HG02642 (cell line): Measurements from ENCODE around the gene HTR3B.
"Not testable (repeated sequence)": the region's sequence is repeated elsewhere in the genome, so short reads cannot be mapped to it uniquely, and the experiment has no call there.

ENCODE experiments used
- ATAC-seq: cut with Tn5 transposase; IDR thresholded peaks from one replicate; pipeline ENCODE4 v1.9.1; 2021; ENCODE audit warnings: mild to moderate bottlenecking; ENCODE audit not compliant: unreplicated experiment, poor library complexity

Gene HTR3B

DNA sequence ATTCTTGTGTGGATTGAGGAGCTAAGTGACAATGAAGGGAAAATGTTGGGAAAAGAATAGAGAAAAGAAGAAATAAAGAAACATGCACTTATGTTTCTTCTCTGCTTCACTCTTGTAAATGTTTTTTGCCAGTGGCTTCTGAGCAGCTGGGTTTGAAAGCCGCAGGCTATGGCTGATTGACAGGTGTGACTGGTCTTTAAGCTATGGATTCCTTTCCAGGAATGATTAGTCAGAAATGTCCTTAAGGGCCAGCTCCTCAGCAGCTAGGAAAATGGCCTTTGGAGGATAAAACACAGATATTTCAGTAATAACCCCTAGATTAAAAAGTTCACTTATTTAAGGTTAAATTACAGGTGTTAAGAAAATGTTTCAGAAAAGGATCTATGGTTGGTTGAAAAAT lies 22.7 kb upstream of the HTR3B start:
- no peak for ATAC-seq

DNA sequence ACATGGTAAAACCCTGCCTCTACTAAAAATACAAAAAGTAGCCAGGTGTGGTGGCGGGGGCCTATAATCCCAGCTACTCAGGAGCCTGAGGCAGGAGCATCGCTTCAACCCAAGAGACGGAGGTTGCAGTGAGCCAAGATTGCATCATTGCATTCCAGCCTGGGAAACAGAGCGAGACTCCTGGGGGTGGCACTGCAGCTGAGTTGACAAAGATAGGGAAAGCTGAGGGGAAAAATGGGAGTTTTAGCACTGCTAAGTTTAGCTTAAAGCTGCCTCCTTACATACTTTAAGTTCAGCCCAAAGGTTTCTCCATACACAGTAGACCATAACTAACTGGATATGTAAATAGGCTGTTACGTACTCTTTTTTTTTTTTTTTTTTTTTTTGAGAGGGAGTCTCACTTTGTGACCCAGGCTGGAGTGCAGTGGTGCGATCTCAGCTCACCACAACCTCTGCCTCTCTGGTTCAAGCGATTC lies 20.2 kb upstream of the HTR3B start:
- no peak for ATAC-seq

DNA sequence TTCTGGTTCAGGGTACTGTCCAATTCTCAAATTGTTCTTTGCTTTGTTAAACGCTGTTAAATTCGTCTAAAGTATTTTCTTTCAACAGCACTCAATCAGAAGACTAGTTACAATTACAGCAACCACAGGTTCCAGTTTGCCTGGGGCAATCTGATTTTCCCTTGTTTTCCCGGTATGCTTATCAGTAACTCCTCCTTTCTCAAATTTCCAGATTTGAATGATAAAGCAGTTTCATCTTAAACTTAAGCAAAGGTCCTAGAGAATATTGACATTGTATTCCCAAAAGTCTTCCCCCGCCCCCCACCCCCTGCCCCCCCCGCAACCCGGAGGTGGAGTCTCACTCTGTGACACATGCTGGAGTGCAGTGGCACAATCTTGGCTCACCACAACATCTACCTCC lies 18.7 kb upstream of the HTR3B start:
- no peak for ATAC-seq

DNA sequence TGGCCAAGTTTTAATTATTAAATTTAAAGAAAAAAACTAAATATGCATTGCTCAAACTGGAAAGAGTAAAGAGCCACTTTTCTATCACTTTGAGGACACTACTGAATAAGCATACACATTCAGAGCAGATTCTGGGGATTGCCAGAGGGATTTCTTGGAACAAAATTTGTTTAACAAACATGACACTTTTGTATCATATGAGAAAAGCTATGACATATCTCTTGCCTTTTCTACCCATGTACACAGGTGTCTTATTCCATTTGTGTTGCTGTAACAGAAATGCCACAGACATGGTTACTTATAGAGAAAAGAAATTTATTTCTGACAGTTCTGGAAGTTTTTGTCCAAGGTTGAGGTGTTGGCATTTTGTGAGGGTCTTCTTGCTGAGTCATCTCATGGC lies 15.7 kb upstream of the HTR3B start:
- no peak for ATAC-seq

DNA sequence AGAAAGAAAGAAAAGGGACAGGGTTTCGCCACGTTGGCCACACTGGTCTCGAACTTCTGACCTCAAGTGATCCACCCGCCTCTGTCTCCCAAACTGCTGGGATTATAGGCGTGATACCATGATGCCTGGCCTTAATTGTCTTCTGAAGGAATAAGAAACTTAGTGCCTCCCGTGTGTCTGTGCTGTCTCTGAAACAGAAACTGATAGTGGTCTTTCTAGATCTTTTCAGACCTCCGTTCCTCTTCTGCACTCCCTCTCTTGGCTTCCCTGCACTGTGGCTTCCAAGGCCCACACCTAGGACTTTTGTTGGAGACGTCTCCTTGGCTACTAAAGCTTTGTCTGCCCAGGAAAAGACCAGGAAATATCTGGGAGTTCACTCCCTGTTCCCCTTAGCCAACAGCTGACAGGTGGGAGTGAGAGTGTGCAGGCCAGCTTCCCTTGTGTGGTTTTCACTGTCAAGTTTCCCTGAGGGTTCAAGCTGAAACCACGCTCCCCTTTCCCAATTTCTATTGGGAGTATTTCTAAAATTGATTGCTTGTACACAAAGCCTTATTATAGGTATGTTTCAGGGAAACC lies 10.1 kb upstream of the HTR3B start:
- peak; percentile 80 for ATAC-seq

DNA sequence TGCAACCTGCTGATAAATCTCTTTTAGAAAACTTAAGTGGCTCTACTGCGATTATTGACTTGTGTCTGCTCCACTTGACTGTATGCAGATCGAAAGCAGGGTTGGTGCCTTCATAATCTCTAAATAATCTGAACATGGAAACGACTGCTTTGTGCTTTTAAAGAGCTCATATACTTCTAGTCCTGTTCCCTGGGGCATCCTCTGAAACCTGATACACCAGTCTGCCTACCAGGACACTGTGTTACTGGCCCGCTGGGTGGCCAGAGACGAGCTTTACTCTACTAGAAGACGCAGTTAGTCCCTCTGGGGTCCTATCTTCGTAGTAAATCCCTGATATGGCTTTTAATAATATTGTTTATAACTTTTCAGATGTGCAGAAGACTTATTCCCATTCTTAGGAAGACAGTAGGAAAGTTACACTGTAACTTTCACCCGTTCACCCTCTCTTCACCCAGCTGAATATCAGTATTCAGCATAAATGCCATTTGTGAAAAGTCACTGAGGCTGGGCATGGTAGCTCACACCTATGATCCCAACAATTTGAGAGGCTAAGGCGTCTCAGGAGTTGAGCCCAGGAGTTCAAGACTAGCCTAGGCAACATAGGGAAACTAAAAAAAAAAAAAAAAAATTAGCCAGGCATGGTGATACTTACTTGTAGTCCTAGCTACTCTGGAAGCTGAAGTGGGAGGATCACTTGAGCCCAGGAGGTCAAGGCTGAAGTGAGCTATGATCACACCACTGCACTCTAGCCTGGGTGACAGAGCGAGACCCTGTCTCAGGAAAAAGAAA lies 9.0 kb upstream of the HTR3B start:
- no peak for ATAC-seq

DNA sequence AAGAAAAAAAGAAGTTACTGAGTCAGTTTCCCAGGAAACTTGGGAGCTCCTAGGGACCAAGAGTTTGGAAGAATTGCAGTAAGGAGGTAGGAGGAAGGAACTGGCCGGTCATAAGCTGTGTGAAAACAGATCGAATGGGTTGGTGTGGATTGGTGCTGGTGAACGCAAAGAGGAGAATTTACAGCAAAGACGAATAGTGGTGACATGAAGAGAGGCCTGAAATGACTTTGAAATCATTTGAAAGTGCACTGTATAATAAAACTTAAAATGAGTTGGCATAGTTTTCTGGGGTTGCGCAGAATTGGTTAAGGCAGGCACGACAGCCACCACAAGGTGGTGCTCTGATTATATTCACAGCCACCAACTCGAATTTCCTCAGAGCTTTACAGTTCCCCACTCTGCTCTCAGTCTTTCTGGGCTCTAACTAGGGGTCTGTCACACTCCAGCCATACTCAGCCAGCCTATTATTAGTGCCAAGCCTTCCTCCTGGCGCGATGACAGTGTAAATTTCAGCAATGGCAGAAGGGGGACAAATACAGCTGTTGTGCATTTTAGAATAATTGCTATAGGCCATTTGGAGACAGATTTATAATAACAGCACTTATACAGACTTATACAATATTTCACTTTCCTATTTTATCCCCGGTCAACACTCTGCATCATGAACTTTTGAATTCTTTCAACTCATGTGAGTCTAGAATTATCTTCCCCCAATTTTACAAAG lies 8.3 kb upstream of the HTR3B start:
- ATAC-seq: no peak

DNA sequence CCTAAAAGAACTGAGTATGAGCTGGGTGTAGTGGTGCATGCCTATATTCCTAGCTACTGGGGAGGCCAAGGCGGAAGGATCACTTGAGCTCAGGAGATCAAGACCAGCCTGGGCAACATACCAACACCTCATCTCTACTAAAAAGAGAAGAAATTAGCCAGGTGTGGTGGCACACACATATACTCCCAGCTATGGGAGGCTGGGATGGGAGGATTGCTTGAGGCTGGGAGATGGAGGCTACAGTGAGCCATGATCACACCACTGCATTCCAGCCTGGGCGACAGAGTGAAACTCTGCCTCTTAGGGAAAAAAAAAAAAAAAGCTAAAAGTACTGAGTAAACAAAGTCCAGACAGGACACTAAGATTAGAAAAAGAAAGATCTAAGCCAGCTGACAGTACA lies 3.5 kb upstream of the HTR3B start:
- ATAC-seq: no peak

DNA sequence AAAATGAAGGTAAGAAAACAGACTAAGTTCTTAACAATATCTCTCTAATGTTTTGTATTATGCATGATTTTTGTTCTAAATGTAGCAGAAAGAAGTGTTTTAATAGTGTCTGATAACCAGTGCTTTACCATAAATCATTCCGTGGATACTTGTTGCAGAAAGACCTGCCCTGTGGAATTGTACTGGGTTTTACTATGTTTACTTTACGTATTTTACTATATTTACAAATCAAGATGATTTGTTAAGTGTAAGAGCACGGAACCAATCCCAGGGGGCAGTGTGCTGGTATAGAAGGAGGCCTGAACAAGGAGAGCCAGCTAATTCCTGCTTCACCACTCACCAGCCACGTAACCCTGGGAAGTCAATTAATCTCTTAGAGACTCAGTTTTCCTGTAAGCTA lies 1.4 kb downstream of the HTR3B start:
- ATAC-seq: no peak

DNA sequence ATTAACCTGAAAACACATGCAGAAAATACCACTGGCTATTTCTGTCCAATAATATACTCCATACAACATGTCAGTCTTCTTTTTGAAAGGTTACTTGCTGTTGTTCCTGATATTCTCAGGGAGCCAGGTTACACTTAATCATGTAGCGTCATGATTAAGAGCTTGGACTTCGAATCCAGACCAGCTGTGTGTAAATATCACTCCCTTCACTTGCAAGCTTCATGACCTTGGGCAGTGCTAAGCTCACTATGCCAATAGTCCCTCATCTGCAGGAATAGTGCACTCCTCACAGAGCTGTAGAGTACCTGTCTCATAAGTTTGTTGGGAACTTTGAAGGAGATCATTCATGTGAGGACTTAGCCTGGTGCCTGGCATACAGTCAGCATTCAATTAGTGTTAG lies 1.9 kb downstream of the HTR3B start:
- ATAC-seq: no peak

DNA sequence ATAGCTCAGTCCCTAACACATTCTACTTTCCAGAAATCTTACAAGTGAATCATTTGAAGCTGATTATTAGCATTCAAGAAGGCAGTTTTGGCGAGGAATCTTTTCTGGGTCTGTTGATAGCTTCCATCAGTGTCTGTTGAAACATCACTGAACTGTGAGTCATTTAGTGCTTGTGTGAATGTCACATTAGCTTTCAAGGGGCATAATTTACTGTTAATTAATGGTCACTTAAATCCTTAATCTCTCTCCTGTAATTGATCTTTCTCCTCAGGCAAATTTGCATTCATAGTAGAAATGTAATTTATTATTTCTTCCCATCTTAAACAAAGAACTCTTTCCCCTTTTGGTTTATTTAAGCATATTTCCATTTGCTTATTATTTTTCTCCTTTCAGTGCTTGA lies 2.6 kb downstream of the HTR3B start:
- no peak for ATAC-seq

DNA sequence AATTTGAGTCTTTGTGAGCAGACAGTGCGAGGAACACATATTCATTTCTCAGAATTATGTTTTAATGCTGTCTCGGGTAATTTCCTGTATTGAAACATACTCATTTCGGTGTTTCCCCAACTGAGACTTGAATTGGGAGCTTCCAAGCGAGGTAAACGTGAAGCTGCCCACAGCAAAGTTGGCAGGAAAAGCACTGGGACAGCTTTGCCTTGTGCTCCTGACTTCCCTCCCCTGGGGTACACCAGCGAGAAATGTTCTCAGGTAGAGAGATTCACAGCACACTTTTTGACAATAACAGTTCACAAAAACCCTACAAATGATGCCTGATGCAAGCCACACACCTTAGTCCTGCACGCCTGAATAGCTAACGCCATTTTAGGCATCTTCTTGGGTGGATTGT lies 3.1 kb downstream of the HTR3B start:
- ATAC-seq: no peak

DNA sequence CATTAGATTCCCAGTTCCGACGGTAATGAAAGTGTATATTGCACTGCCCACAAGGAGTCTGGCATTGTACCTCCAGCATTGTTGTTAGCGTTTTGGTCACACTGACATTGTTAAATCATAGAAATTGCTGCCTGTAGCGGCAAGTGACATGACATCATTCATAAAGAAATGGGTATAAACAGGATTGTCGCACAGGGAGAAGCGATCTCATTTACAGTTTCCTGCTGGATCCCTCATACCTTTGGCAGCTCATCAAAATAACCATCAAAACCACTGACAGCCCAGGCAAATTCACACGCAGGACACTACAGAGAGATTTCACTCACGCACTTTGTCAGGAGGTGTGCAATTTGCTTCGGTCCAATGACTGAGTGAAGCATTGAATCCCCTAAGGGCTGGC lies 3.5 kb downstream of the HTR3B start:
- no peak for ATAC-seq

DNA sequence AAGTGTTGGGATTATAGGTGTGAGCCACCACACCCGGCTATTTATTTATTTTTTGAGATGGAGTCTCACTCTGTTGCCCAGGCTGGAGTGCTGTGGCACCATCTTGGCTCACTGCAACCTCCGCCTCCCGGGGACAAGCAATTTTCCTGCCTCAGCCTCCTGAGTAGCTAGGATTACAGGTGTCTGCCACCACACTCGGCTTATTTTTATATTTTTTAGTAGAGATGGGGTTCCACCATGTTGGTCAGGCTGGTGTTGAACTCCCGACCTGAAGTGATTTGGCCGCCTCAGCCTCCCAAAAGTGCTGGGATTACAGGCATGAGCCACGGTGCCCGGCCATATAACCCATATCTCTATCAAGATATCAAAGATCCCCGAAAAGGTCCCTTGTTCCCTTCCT lies 6.9 kb downstream of the HTR3B start:
- not testable (repeated sequence) for ATAC-seq

DNA sequence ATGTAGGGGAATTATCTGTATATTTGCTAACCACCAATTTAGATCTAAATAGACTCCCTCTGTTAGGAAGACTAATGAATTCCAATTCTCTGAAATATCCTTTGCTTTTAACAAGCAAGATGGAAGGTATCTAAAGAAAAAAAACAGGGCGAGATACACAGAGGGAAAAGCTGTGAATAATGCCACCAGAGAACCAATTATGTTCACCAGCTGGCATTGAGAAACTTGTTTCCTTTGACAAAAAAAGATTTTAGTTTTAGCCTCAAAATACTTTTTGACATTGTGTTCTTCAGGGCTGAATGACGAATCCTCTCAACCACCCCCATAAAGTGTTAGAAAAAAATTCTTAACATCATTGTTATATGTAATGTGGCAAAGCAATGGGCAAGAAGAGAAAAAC lies 19.0 kb downstream of the HTR3B start:
- no peak for ATAC-seq

DNA sequence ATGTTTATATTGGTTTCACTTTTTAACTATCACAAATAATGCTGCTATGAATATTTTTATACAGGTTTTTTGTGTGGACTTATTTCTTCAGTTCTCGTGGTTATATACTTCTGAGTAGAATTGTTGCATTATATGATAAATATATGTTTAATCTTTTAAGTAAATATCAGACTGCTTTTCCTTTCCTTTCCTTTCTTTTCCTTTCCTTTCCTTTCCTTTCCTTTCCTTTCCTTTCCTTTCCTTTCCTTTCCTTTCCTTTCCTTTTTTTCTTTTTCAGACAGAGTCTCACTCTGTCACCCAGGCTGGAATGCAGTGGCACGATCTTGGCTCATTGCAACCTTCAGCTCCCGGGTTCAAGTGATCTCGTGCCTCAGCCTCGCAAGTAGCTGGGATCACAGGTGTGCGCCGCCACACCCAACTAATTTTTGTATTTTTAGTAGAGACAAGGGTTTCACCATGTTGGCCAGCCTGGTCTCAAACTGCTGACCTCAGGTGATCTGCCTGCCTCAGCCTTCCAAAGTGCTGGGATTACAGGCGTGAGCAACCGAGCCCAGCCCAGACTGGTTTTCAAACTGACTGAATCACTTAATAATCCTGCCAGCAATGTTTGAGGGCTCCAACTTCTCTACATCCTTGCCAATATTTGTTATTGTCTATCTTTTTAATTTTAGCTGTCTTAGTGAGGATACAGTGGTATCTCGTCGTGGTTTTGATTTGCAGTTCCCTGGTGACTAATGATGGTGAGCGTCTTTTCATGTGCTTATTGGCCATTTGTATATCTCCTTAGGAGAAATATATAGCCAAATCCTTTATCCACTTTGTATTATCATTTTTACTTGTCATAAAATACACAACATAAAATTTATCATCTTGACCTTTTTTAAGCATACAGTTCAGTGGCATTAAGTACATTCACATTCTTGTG lies 21.9 kb downstream of the HTR3B start:
- no peak for ATAC-seq

DNA sequence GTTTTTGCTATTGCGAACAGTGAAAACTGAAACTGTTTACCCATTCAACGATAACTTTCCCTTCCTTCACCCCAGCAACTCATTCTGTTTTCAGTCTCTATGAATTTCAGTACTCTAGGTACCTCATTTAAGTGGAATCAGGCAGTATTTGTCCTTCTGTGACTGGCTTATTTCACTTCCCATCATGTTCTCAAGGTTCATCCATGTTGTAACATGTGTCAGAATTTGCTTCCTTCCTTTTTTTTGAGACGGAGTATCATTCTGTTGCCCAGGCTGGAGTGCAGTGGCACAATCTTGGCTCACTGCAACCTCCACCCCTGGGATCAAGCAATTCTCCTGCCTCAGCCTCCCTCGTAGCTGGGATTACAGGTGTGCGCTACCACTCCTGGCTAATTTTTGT lies 23.7 kb downstream of the HTR3B start:
- no peak for ATAC-seq

DNA sequence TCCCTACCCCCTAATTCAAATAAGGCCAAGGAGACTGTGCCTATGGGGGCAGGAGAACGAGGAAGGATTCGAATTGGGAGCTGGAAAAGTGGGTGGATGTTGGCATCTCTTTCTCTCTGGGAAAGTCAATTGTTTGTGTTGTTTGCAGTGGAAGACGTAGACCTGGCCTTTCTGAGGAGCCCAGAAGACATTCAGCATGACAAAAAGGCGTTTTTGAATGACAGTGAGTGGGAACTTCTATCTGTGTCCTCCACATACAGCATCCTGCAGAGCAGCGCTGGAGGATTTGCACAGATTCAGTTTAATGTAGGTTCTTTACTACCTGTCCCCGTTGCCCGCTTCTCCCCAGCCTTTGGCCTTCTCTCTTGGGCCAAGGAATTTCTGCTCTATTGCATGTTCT lies 28.2 kb downstream of the HTR3B start:
- no peak for ATAC-seq

DNA sequence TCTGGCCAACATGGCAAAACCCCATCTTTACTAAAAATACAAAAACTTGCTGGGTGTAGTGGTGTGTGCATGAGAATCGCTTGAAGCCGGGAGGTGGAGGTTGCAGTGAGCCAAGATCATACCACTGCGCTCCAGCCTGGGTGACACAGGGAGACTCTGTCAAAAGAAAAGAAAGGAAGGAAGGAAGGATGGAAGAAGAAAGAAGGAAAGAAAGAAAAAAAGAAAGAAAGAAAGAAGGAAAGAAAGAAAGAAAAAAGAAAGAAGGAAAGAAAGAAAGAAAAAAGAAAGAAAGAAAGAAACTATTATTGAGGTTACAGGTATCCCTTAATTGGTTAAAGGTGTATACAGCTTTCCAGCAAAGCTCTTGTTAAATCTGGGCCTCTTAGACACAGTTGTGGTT lies 29.6 kb downstream of the HTR3B start:
- not testable (repeated sequence) for ATAC-seq

DNA sequence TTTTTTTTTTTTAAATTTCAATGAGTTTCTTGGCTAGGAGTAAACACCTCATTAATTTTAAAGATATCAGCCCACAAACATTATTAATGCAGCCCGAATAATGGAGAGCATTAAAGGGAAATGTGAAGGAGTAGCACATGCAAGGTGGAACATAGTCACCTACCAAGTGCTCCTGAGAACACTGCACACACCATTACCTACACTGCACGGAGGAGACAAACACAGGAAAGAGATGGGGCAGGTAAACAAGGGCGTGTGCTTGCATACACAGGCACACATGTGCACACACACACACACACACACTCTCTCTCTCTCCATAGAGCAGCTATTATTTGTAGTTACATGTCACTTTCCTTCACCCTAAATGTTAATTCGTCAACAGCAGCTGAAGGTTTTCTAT lies 30.2 kb downstream of the HTR3B start:
- no peak for ATAC-seq

DNA sequence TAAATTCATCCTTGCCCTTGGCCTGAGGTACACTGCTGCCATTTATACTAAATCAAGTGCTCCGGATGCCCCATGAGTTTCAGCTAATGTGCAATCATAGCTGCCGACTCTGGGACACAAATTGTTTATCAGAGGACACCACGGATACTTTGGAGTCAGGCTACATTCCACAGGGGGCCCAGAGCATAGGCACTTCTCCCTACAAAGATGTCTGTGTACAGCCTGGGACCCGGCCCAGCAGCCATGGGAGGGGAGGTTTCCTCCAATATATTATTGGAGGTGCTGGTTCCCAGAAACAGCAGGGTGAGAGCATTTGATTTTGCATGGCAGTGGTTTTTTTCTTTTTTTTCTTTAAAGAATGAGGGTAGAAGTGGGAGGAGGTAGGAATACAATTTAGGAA lies 31.3 kb downstream of the HTR3B start:
- ATAC-seq: no peak
